ENCODE results near the gene CD6.
A peak's percentile ranks its signal among the peaks of the same experiment; 100 is the strongest.
"Not testable (repeated sequence)": the region's sequence is repeated elsewhere in the genome, so short reads cannot be mapped to it uniquely, and the experiment has no call there.

The CD6 gene

DNA sequence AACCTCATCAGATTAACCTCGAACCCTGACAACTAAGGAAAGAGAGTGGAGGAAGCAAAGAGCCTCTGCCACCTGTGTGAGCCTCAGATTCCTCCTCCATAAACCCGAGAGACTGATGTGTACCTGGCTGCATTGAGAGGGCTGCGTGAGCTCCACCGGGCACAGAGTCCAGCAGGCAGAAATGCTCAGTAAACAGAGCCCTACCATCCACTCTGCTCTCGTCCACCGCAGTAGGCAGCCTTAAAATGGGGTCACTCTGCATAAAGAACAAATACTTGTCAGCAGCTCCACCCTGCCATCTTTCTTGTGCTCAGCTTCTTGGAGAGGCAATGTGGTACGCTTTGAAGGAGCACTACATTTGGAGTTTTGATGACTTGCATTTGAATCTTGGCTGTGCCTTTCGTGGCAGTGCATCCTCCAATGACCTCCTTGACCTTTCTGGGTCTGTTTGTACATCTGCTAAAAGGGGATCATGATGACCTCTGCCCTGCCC, 87.8 kb downstream of the CD6 start:
- no peak for DNase-seq

DNA sequence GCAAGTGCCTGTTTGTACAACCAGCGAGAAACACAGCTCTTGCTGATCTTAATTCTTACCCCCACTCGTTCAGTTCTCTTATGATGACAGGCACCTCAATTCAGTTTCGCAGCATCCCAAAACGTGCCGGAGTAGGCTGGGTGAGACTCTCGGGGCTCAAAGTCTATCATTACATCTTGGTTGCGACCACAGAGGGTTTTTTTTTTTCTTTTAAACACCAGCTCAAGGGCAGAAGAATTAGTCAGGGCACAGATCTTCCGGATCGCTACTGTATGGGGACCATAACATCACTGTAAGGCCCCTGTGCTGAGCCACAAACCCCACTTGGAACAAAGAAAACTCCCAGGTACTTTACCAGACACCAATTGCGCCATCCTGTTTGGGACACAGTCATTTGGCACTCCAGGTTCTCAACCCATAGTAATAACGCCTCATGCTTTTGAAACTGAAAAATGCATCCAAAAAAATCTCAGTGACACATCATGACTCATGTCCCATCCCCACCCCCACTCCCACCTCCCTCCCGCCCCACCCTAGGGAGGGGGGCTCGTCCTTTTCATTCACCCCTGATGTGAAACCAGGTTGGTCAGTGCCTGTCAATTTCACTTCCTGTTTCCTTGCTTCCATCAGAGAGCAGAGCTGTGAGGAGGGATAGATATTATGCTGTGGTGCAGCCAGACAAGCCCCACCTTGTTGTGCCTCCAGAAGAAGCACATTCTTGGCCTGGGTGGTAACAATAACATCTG, 89.8 kb downstream of the CD6 start:
- peak; percentile 74 for DNase-seq

DNA sequence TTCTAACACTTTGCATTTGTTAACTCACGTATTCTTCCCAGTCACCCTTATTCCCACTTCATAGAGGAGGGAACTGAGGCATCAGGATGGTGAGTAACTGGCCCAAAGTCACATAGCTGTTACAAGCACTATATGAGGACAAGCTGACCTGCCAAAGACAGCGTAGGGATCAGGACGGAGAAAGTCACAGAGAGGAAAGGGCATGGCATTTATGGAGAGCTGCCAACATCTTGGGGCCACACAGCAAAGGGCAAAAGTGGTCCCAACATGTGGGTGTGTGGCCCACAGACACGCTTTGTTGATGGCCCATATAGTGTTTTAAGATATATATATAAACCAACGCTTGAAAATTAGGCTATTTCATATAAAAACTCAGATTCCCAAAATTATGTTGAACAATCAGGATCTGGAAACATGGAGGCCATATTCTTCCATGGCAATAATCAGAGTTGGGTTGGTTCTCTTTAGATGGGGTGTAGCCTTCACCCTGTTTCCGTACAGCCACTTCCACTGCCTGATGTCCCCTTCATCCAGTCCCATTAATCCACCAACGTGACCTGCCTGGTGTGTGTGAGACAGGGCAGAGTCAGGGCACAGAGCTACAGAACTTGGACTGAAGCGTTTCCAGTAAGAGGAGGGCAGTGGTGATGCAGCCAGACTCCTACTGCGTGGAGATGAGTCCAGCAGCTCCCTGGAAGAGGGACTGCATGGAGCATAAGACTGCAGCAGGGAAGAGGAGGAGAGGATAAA, 90.9 kb downstream of the CD6 start:
- DNase-seq: no peak

DNA sequence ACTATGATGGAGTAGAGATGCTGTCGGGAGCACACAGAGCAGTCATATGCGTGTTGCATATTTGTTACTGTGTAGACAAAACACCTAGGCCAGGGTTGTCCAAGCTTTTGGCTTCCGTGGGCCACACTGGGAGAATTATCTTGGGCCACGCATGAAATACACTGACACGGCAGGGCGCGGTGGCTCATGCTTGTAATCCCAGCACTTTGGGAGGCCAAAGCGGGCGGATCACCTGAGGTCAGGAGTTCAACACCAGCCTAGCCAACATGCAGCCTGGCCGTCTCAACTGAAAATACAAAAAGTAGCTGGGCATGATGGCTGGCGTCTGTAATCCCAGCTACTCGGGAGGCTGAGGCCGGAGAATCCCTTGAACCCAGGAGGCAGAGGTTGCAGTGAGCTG, 93.8 kb downstream of the CD6 start:
- not testable (repeated sequence) for DNase-seq

DNA sequence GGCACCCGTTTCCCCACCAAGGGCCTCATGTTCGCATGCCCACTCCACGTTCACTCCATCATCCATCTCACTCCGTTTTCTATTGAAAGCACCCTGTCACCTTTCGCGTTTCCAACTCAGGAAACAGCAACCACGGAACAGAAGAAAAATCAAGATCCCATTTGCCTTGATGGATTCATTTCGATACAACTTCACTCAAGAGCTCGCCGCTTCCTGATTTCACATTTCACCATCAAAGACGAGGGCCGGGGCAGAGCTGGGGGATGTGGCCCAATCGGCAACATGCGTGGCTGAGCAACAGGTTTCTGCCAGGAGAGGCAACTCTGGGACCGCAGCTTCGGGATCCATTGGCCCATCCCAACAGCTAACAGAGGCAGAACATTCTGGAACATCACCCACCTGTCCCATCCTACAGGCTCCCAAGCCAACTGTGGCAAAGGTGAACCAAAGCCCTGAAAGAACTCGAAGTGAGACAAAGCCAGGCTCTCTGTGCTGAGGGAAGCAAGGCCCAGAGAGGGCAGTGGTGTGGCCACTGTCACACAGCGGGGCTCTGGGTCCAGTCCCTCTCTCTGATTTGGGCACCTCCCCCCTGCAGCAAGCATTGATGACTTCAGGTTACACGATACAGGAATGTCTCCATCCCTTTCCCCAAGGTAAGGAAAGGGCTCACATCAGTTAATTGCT, 94.6 kb downstream of the CD6 start:
- no peak for DNase-seq

DNA sequence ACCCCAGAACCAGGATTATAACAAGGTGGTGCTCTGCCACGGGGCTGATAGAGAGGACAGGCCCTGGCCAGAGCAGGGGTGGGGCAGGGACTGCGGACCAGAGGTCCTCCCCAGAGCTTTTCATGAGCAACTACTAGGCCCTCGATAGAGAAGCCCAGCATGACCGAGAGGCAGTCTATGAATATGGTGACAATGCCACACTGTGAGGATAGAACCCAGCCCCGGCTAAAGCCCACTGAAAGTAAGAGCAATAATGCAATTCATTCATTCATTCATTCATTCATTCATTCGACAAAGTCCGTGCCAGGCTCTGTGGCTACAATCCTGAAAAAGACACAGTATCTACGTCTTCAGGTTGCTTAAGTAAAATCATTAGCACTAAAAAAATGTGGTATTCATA, 95.2 kb downstream of the CD6 start:
- DNase-seq: no peak

DNA sequence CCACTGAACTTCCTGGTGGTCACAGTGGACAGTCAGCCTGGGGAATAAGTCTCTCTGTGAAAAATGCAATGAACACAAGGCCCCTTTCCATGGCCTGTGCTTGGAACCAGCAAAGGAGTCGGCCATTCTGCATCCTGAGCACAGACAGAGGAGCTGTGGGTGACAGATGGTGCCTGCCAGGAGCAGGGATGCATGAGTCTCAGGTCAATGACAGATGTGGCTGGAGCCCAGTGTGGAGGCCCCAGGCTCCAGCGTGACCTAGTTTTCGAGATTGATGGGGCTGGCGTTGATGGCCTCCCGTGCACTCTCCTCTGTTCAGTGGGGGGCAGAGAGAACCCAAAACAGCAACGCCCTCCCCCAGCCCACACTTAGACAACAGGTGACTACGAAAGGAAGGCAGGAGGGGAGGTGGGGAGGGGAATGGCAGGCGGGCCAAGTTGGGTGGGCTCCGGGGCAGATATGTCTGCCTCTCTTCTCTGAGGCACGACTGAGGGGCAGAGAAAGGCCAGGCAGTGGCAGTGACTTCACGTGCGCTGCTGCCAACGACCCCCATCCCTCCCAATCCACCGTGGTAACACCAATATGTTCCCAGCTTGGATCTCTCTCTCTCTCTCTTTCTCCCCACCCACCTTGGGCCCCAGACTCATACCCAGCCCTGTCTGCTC, 96.4 kb downstream of the CD6 start:
- no peak for DNase-seq

DNA sequence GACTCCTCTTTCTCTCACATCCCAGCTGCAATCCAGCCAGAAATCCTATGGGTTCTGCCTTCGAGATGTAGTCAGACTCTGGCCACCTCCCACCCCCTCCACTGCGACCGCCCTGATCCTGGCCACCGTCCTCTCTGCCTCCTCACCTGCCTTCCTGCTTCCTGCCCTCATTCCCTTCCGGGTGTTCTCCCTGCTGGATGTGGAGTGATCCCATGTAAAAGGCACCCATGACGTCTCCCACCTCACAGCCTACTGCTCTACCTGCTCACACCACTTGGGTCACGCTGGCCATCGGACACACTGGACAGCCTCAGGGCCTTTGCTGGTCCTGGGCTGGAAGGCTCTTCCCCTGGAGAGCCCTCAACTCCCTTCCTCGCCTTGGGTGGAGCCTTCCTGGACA, 97.1 kb downstream of the CD6 start:
- no peak for DNase-seq

DNA sequence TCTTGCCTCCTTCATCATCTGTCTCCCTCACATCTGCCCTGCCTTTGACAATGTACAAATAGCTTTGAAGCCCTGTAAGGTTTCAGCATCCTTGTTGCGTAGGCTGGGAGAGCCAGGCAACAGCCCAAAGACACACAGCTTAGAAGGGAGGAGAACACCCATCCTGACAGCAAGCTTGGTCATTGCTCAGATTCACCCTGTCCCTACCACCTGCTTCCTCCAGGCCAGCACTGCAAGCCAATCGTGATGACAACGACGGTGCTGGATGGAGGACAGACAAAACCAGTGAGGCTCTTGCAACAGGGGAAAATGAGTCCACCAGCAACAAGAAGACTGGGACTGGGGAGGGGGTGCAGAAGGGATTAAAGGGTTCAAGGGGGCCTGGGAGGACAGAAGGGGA, 97.9 kb downstream of the CD6 start:
- no peak for DNase-seq
